H7 (cell line): ENCODE measurements around the gene MGARP. TPM values are rescaled to one million over a fixed set of nuclear protein-coding genes. Genes with fewer than 3 reads are reported as not detected.
"Not testable (repeated sequence)": the region's sequence is repeated elsewhere in the genome, so short reads cannot be mapped to it uniquely, and the experiment has no call there.

ENCODE experiments used
- DNase-seq: peaks from one replicate; pipeline ENCODE4 v3.0.0; 2012
- H3K27me3 ChIP-seq: 2 replicates; pipeline ENCODE4 v1.6.0; 2011; ENCODE audit warnings: mild to moderate bottlenecking, low read length; ENCODE audit not compliant: control insufficient read depth, insufficient read depth
- H3K36me3 ChIP-seq: replicated peaks from 2 replicates; pipeline ENCODE4 v1.5.1; 2011; ENCODE audit warnings: low read length; ENCODE audit not compliant: control insufficient read depth, insufficient read depth
- H3K4me3 ChIP-seq: 2 replicates; pipeline ENCODE4 v1.5.1; 2011; ENCODE audit warnings: low read depth, mild to moderate bottlenecking, control low read depth, low read length, moderate library complexity; ENCODE audit not compliant: insufficient read depth
- total RNA-seq: library from RNA; depleted of rRNA; stranded (reverse); fragments of >200 nt; shearing (Covaris generic); gene quantifications from 2 replicates; pipeline ENCODE4 v1.2.3, GENCODE V29; 2014

MGARP gene
- total RNA-seq, 1 experiment from 2014 or later: 0.21 TPM

- Histone ChIP-seq H3K4me3 (no peak overlapping the region), H3K36me3 (no peaks in the 10 kb centered on the region), H3K27me3 (peaks cover 28% of the 10 kb centered on the region)
- DNase-seq: no peak
Observed at GRCh38 chr4:139275281-139275735, 4.7 kb downstream of the MGARP start.

- DNase-seq: no peak
- no peaks in the 10 kb centered on the region for H3K36me3 ChIP-seq
- peaks cover 23% of the 10 kb centered on the region for H3K27me3 ChIP-seq
- no peak overlapping the region for H3K4me3 ChIP-seq
Observed at GRCh38 chr4:139274790-139275189, 5.2 kb downstream of the MGARP start.

- peaks cover 13% of the 10 kb centered on the region for H3K27me3 ChIP-seq
- DNase-seq: no peak
- no peaks in the 10 kb centered on the region for H3K36me3 ChIP-seq
- no peak overlapping the region for H3K4me3 ChIP-seq
Observed at GRCh38 chr4:139273835-139274234, 6.2 kb downstream of the MGARP start.

- DNase-seq: no peak
- Histone ChIP-seq H3K36me3 (no peaks in the 10 kb centered on the region), H3K27me3 (no peaks in the 10 kb centered on the region), H3K4me3 (no peak overlapping the region)
Observed at GRCh38 chr4:139267301-139267700, 12.7 kb downstream of the MGARP start.

- Histone ChIP-seq H3K4me3 (no peak overlapping the region), H3K36me3 (no peaks in the 10 kb centered on the region), H3K27me3 (no peaks in the 10 kb centered on the region)
- DNase-seq: peak; percentile 44
Observed at GRCh38 chr4:139266583-139267257, 13.3 kb downstream of the MGARP start.

GRCh38 chr4:139266208-139266582 is 13.8 kb downstream of the MGARP start:
- no peaks in the 10 kb centered on the region for H3K36me3 ChIP-seq
- no peak overlapping the region for H3K4me3 ChIP-seq
- DNase-seq: no peak
- no peaks in the 10 kb centered on the region for H3K27me3 ChIP-seq

GRCh38 chr4:139265654-139266053 is 14.4 kb downstream of the MGARP start:
- no peak overlapping the region for H3K4me3 ChIP-seq
- H3K36me3 ChIP-seq: no peaks in the 10 kb centered on the region
- no peaks in the 10 kb centered on the region for H3K27me3 ChIP-seq
- DNase-seq: no peak

GRCh38 chr4:139256349-139256748 is 23.7 kb downstream of the MGARP start:
- Histone ChIP-seq H3K4me3 (no peak overlapping the region), H3K27me3 (no peaks in the 10 kb centered on the region), H3K36me3 (no peaks in the 10 kb centered on the region)
- no peak for DNase-seq

GRCh38 chr4:139255581-139255980 is 24.4 kb downstream of the MGARP start:
- not testable (repeated sequence) for H3K27me3 ChIP-seq, DNase-seq, H3K4me3 ChIP-seq, H3K36me3 ChIP-seq

- Histone ChIP-seq H3K27me3 (no peaks in the 10 kb centered on the region), H3K4me3 (no peak overlapping the region), H3K36me3 (no peaks in the 10 kb centered on the region)
- DNase-seq: no peak
Observed at GRCh38 chr4:139253713-139254112, 26.3 kb downstream of the MGARP start.

- H3K36me3 ChIP-seq: no peaks in the 10 kb centered on the region
- DNase-seq: no peak
- no peaks in the 10 kb centered on the region for H3K27me3 ChIP-seq
- no peak overlapping the region for H3K4me3 ChIP-seq
Observed at GRCh38 chr4:139253046-139253445, 27.0 kb downstream of the MGARP start.

GRCh38 chr4:139247700-139248238 is 32.3 kb downstream of the MGARP start:
- no peak overlapping the region for H3K4me3 ChIP-seq
- H3K36me3 ChIP-seq: no peaks in the 10 kb centered on the region
- H3K27me3 ChIP-seq: no peaks in the 10 kb centered on the region
- DNase-seq: no peak

- no peaks in the 10 kb centered on the region for H3K27me3 ChIP-seq
- no peak for DNase-seq
- no peaks in the 10 kb centered on the region for H3K36me3 ChIP-seq
- no peak overlapping the region for H3K4me3 ChIP-seq
Observed at GRCh38 chr4:139247241-139247640, 32.8 kb downstream of the MGARP start.

GRCh38 chr4:139246166-139246565 is 33.9 kb downstream of the MGARP start:
- DNase-seq: no peak
- H3K36me3 ChIP-seq: no peaks in the 10 kb centered on the region

GRCh38 chr4:139245590-139245989 is 34.4 kb downstream of the MGARP start:
- Histone ChIP-seq H3K36me3 (no peaks in the 10 kb centered on the region), H3K4me3 (no peak overlapping the region), H3K27me3 (no peaks in the 10 kb centered on the region)
- no peak for DNase-seq

More at GRCh38 chr4:139246166-139246565, 33.9 kb downstream of the MGARP start:
- H3K4me3 ChIP-seq: no peak overlapping the region
- H3K27me3 ChIP-seq: no peaks in the 10 kb centered on the region
